Nephron (organoid): ENCODE measurements around the gene TNXB.

Source experiments
- H3K27ac Mint-ChIP-seq, 3 experiments: 2 replicates each; pipeline ENCODE4 v1.8.0; 2020; ENCODE audit warnings: mixed read lengths in 3 of 3, mild to moderate bottlenecking in 2 of 3, moderate library complexity in 1 of 3
- H3K27me3 Mint-ChIP-seq: 2 replicates; pipeline ENCODE4 v1.8.0; 2021; ENCODE audit warnings: low read depth, mild to moderate bottlenecking, moderate library complexity, mixed read lengths
- H3K36me3 Mint-ChIP-seq: 2 replicates; pipeline ENCODE4 v1.8.0; 2020; ENCODE audit warnings: low read depth, mixed read lengths
- H3K4me1 Mint-ChIP-seq: 2 replicates; pipeline ENCODE4 v1.8.0; 2020; ENCODE audit warnings: mixed read lengths
- H3K4me3 Mint-ChIP-seq, 3 experiments: 2 replicates each; pipeline ENCODE4 v1.8.0; 2020; ENCODE audit warnings: mild to moderate bottlenecking in 3 of 3, mixed read lengths in 3 of 3, moderate library complexity in 2 of 3
- H3K9me3 Mint-ChIP-seq: 2 replicates; pipeline ENCODE4 v1.8.0; 2020; ENCODE audit warnings: mixed read lengths
- CTCF ChIP-seq, 3 experiments: fragments of 200-600 bp; sonication (generic); IDR thresholded peaks; one replicate each; pipeline ENCODE4 v1.5.0; 2021; ENCODE audit warnings: antibody characterized with exemption in 3 of 3; ENCODE audit not compliant: unreplicated experiment in 3 of 3

Gene TNXB

GRCh38 chr6:32096394-32097258 lies 12.5 kb downstream of the TNXB start:
- no peaks in the 10 kb centered on the region for H3K36me3 Mint-ChIP-seq
- H3K27ac Mint-ChIP-seq: no peak overlapping the region
- no peak for TF ChIP-seq CTCF (IDR thresholded peaks at IDR 0.05; ENCODE audit: unreplicated experiment in 3 of 3)
- no peaks in the 10 kb centered on the region for H3K9me3 Mint-ChIP-seq
- H3K4me1 Mint-ChIP-seq: peaks cover 23% of the 10 kb centered on the region
- peaks cover 6% of the 10 kb centered on the region for H3K27me3 Mint-ChIP-seq
- H3K4me3 Mint-ChIP-seq: no peak overlapping the region

GRCh38 chr6:32096087-32096393 lies 13.1 kb downstream of the TNXB start:
- H3K4me3 Mint-ChIP-seq: no peak overlapping the region
- no peaks in the 10 kb centered on the region for H3K36me3 Mint-ChIP-seq
- H3K27me3 Mint-ChIP-seq: peaks cover 6% of the 10 kb centered on the region
- peaks cover 23% of the 10 kb centered on the region for H3K4me1 Mint-ChIP-seq
- no peaks in the 10 kb centered on the region for H3K9me3 Mint-ChIP-seq
- H3K27ac Mint-ChIP-seq: no peak overlapping the region
- no peak for TF ChIP-seq CTCF (IDR thresholded peaks at IDR 0.05; ENCODE audit: unreplicated experiment in 3 of 3)

GRCh38 chr6:32095338-32096086 lies 13.6 kb downstream of the TNXB start:
- H3K36me3 Mint-ChIP-seq: no peaks in the 10 kb centered on the region

GRCh38 chr6:32092760-32093497 lies 16.2 kb downstream of the TNXB start:
- peaks cover 16% of the 10 kb centered on the region for H3K27me3 Mint-ChIP-seq
- H3K27ac Mint-ChIP-seq: peak overlapping the region; percentile 94 to 100 (median 98)
- H3K36me3 Mint-ChIP-seq: no peaks in the 10 kb centered on the region
- H3K4me3 Mint-ChIP-seq: peak overlapping the region in 2 of 3 experiments; percentile 54 to 59
- peaks cover 26% of the 10 kb centered on the region for H3K4me1 Mint-ChIP-seq
- no peaks in the 10 kb centered on the region for H3K9me3 Mint-ChIP-seq
- no peak for TF ChIP-seq CTCF (IDR thresholded peaks at IDR 0.05; ENCODE audit: unreplicated experiment in 3 of 3)

More at GRCh38 chr6:32095338-32096086, 13.6 kb downstream of the TNXB start:
- no peak for TF ChIP-seq CTCF (IDR thresholded peaks at IDR 0.05; ENCODE audit: unreplicated experiment in 3 of 3)
- no peaks in the 10 kb centered on the region for H3K9me3 Mint-ChIP-seq
- no peak overlapping the region for H3K4me3 Mint-ChIP-seq
- H3K27ac Mint-ChIP-seq: peak overlapping the region in 1 of 3 experiments; percentile 42
- H3K27me3 Mint-ChIP-seq: peaks cover 8% of the 10 kb centered on the region
- H3K4me1 Mint-ChIP-seq: peaks cover 26% of the 10 kb centered on the region

- Mint-ChIP-seq H3K4me1 (peaks cover 32% of the 10 kb centered on the region), H3K27ac (peak overlapping the region in 1 of 3 experiments; percentile 48), H3K27me3 (peaks cover 30% of the 10 kb centered on the region), H3K4me3 (no peak overlapping the region), H3K36me3 (no peaks in the 10 kb centered on the region), H3K9me3 (no peaks in the 10 kb centered on the region)
- TF ChIP-seq CTCF (IDR thresholded peaks at IDR 0.05; ENCODE audit: unreplicated experiment in 3 of 3): no peak
Observed at GRCh38 chr6:32089082-32089828, 19.9 kb downstream of the TNXB start.
